BE2C (cell line): ENCODE measurements around the gene ZNF322. TPM values are rescaled to one million over a fixed set of nuclear protein-coding genes. Genes with fewer than 3 reads are reported as not detected.
"Not testable (repeated sequence)": the region's sequence is repeated elsewhere in the genome, so short reads cannot be mapped to it uniquely, and the experiment has no call there.

Experiments used
- DNase-seq: peaks from one replicate; pipeline ENCODE4 v3.0.0-alpha.2; 2020
- H3K27me3 ChIP-seq: fragments of 250-450 bp; sonication (Bioruptor Pico); 2 replicates; pipeline ENCODE4 v1.5.1; 2020; ENCODE audit warnings: mild to moderate bottlenecking
- H3K36me3 ChIP-seq: fragments of 250-450 bp; sonication (Bioruptor Pico); 2 replicates; pipeline ENCODE4 v1.5.1; 2020; ENCODE audit warnings: mild to moderate bottlenecking
- H3K4me1 ChIP-seq: fragments of 250-450 bp; sonication (Bioruptor Pico); 2 replicates; pipeline ENCODE4 v1.5.1; 2020
- H3K4me3 ChIP-seq: 2 replicates; pipeline ENCODE4 v1.5.1; 2011; ENCODE audit warnings: low read depth, low read length
- H3K9me3 ChIP-seq: fragments of 250-450 bp; sonication (Bioruptor Pico); 2 replicates; pipeline ENCODE4 v1.5.1; 2020
- CTCF ChIP-seq: IDR thresholded peaks from 2 replicates; pipeline ENCODE4 v1.5.1; 2012; ENCODE audit warnings: mild to moderate bottlenecking, low read depth, low read length
- polyA plus RNA-seq: library from polyadenylated mRNA; unstranded; fragments of >200 nt; gene quantifications from one replicate; pipeline ENCODE4 v1.2.1, GENCODE V29; 2012; ENCODE audit warnings: low read depth, missing spikeins; ENCODE audit not compliant: insufficient read length, insufficient read depth

Gene ZNF322
- 11.6 TPM for polyA plus RNA-seq

GRCh38 chr6:26659042-26659999 is at the start of gene ZNF322:
ZNF322 (minus strand) TSS chr6:26659746; CDS start chr6:26638553, 21,193 bp downstream.
- Histone ChIP-seq H3K36me3 (no peaks in the 10 kb centered on the region), H3K4me3 (peak within 1 kb of the TSS; percentile 72), H3K27me3 (peaks cover 25% of the 10 kb centered on the region), H3K4me1 (no peaks in the 10 kb centered on the region), H3K9me3 (no peaks in the 10 kb centered on the region)
- DNase-seq: peak; percentile 98
- TF ChIP-seq CTCF: no peak

GRCh38 chr6:26705780-26706179 is 46.2 kb upstream of the ZNF322 start:
- H3K4me3 ChIP-seq, DNase-seq, H3K9me3 ChIP-seq, H3K36me3 ChIP-seq, H3K4me1 ChIP-seq, H3K27me3 ChIP-seq: not testable (repeated sequence)

- H3K9me3 ChIP-seq, DNase-seq, H3K36me3 ChIP-seq, H3K27me3 ChIP-seq, H3K4me1 ChIP-seq, H3K4me3 ChIP-seq: not testable (repeated sequence)
Measured at GRCh38 chr6:26705352-26705751, 45.8 kb upstream of the ZNF322 start.

- not testable (repeated sequence) for H3K27me3 ChIP-seq, DNase-seq
Measured at GRCh38 chr6:26701023-26701747, 41.6 kb upstream of the ZNF322 start.

GRCh38 chr6:26697496-26697895 is 38.0 kb upstream of the ZNF322 start:
- not testable (repeated sequence) for DNase-seq, H3K9me3 ChIP-seq

More at GRCh38 chr6:26701023-26701747, 41.6 kb upstream of the ZNF322 start:
- not testable (repeated sequence) for H3K4me3 ChIP-seq, H3K36me3 ChIP-seq, H3K4me1 ChIP-seq, H3K9me3 ChIP-seq

GRCh38 chr6:26689324-26689947 is 29.9 kb upstream of the ZNF322 start:
- H3K9me3 ChIP-seq, DNase-seq, H3K4me3 ChIP-seq, H3K4me1 ChIP-seq, H3K27me3 ChIP-seq, H3K36me3 ChIP-seq: not testable (repeated sequence)

More at GRCh38 chr6:26697496-26697895, 38.0 kb upstream of the ZNF322 start:
- H3K27me3 ChIP-seq, H3K36me3 ChIP-seq, H3K4me1 ChIP-seq, H3K4me3 ChIP-seq: not testable (repeated sequence)

- DNase-seq, H3K9me3 ChIP-seq, H3K4me1 ChIP-seq, H3K27me3 ChIP-seq, H3K4me3 ChIP-seq, H3K36me3 ChIP-seq: not testable (repeated sequence)
Measured at GRCh38 chr6:26682435-26683042, 23.0 kb upstream of the ZNF322 start.

GRCh38 chr6:26673287-26673686 is 13.7 kb upstream of the ZNF322 start:
- H3K9me3 ChIP-seq, DNase-seq, H3K36me3 ChIP-seq, H3K4me1 ChIP-seq, H3K27me3 ChIP-seq, H3K4me3 ChIP-seq: not testable (repeated sequence)

GRCh38 chr6:26670558-26670957 is 11.0 kb upstream of the ZNF322 start:
- not testable (repeated sequence) for H3K36me3 ChIP-seq, DNase-seq, H3K4me1 ChIP-seq

GRCh38 chr6:26670003-26670402 is 10.5 kb upstream of the ZNF322 start:
- H3K9me3 ChIP-seq, H3K27me3 ChIP-seq, DNase-seq, H3K4me3 ChIP-seq, H3K4me1 ChIP-seq, H3K36me3 ChIP-seq: not testable (repeated sequence)

More at GRCh38 chr6:26670558-26670957, 11.0 kb upstream of the ZNF322 start:
- not testable (repeated sequence) for H3K9me3 ChIP-seq, H3K27me3 ChIP-seq, H3K4me3 ChIP-seq
